Inflammatory macrophage treated with lipopolysaccharide for 4 hours (primary cell): ENCODE measurements around the gene LIMS2.

Experiments
- DNase-seq: peaks from one replicate; pipeline ENCODE4 v3.0.0-alpha.2; 2020

LIMS2 gene

DNA sequence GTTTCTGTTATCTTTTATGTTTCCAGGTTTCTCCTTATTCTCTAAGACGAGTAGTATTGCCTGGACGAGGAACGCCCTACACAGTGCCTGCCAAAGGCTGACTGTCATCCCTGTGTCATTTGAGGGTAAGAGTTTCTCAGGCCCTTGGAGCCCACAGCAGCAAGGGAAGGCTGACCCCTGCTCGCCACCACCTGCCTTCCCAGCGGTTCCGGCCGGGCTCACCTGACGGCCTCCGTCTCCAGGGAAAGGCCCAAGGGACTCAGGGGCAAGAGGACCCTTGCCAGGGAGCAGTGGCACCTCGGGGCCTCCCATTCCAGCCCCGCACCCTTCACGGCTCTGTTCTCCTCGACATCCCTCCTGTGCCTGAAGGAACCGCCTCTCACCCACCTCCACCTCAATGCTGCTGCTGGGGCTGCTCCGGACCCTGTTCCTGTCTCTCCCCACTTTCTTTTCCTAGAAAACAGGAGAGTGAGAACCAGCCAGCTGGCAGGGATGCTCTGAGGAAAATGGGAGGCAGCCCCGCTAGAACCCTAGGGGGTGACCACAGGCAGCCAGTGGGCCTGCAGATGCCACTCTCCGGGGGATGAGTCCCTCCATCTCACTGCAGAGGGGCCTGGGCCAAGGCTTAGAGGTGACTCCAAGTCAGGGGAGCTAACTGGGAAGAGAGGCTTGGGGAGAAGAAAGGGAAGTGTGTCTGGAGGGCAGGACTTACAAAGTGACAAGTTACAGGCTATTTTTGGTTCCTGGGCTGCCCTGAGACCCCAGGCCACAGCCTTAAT lies 1.9 kb downstream of the LIMS2 start:
- no peak for DNase-seq

GRCh38 chr2:127672341-127673224 lies 2.7 kb downstream of the LIMS2 start:
- DNase-seq, result no peak

GRCh38 chr2:127671557-127672302 lies 3.6 kb downstream of the LIMS2 start:
- DNase-seq, result no peak

GRCh38 chr2:127670957-127671290 lies 4.4 kb downstream of the LIMS2 start:
- DNase-seq, result no peak

- no peak for DNase-seq
Measured at GRCh38 chr2:127670055-127670956, 5.0 kb downstream of the LIMS2 start.

- no peak for DNase-seq
Measured at GRCh38 chr2:127669056-127669455, 6.3 kb downstream of the LIMS2 start.

- DNase-seq, result no peak
Measured at GRCh38 chr2:127665267-127665893, 9.9 kb downstream of the LIMS2 start.

GRCh38 chr2:127664895-127665225 lies 10.5 kb downstream of the LIMS2 start:
- no peak for DNase-seq

DNA sequence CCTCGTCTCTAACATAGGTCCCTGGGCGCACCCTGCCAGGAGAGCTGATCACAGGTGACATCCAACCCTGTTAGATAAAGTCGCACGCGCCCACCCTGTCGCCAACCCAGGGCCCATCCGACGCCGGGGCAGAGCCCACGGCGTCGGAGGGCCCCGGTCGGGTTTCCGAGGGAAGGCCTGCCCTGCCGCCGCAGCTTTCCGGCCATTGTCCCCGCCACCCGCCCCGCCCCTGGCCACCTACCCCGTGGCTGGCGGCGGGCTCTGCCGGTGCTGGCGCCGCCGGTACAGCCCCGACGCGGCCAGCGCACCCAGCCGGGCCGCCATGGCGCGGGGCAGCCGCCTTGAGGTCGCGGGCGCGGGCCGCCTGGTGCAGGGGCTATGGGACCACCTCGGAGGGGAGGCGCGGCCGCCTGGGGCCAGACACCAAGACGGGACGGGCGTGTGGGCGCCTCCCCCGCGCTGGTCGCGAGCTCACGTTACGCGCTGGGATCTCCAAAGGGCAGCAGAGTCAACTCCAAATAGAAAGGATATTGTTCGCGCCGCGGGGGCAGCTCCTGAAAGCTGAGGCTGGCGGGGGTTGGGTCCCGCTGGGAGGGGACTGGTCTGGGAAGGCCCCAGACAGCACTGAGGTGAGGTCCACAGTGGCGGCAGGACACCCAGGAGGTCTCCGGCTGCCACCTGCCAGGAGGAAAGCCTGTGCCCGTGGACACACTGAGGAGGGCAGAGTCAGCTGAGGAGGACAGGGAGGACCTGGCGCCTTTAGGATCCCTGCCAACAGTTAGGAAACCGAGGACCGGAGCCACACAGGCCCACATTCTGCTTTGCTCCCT lies 11.1 kb downstream of the LIMS2 start:
- no peak for DNase-seq

GRCh38 chr2:127663566-127664064 lies 11.7 kb downstream of the LIMS2 start:
- DNase-seq, result no peak

GRCh38 chr2:127662937-127663565 lies 12.3 kb downstream of the LIMS2 start:
- no peak for DNase-seq

DNA sequence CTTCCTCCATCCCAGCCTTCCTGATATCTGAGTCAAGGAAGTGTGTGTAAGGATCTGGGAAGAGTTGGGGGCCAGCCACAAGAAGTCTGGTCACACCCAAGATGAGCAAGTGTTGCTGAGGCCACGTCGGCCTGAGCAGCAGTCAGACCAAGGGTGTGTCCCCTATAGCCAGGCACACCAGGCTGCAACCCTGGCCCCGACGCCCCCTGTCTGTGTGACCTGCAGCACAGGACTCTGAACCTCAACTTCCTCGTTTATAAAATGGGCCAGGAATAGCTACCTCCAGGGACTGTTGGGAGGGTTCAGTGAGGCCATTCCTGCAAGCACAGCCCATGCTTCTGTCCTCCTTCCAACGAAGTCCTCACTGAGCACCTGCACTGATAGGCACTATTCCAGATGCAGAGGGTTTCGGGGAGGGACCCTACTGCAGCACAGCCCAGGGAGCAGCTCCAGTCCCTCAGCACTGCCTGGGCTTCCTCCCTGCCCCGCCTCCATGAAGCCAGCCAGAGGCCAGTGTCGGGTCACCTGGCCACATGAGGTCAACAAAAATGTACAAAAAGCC lies 13.3 kb downstream of the LIMS2 start:
- no peak for DNase-seq

- no peak for DNase-seq
Measured at GRCh38 chr2:127661072-127661649, 14.2 kb downstream of the LIMS2 start.

- DNase-seq, result no peak
Measured at GRCh38 chr2:127660291-127660578, 15.1 kb downstream of the LIMS2 start.

- DNase-seq, result no peak
Measured at GRCh38 chr2:127659408-127660290, 15.7 kb downstream of the LIMS2 start.

GRCh38 chr2:127658641-127659407 lies 16.5 kb downstream of the LIMS2 start:
- DNase-seq, result no peak

GRCh38 chr2:127658146-127658545 lies 17.2 kb downstream of the LIMS2 start:
- no peak for DNase-seq

GRCh38 chr2:127657232-127657595 lies 18.1 kb downstream of the LIMS2 start:
- no peak for DNase-seq
